Hepatocyte (in vitro differentiated cells): ENCODE results near the gene RIMKLB.

Source experiments
- EZH2 ChIP-seq: fragments of 200-600 bp; sonication (generic); IDR thresholded peaks from 2 replicates; pipeline ENCODE4 v1.6.1; 2016; ENCODE audit warnings: antibody characterized with exemption, mild to moderate bottlenecking, borderline replicate concordance
- TF ChIP-seq, protein P1 (sequence below): fragments of 200-600 bp; sonication (generic); IDR thresholded peaks from 2 replicates; pipeline ENCODE4 v1.5.1; 2016; ENCODE audit warnings: antibody characterized with exemption, mild to moderate bottlenecking; ENCODE audit not compliant: poor library complexity

DNA sequence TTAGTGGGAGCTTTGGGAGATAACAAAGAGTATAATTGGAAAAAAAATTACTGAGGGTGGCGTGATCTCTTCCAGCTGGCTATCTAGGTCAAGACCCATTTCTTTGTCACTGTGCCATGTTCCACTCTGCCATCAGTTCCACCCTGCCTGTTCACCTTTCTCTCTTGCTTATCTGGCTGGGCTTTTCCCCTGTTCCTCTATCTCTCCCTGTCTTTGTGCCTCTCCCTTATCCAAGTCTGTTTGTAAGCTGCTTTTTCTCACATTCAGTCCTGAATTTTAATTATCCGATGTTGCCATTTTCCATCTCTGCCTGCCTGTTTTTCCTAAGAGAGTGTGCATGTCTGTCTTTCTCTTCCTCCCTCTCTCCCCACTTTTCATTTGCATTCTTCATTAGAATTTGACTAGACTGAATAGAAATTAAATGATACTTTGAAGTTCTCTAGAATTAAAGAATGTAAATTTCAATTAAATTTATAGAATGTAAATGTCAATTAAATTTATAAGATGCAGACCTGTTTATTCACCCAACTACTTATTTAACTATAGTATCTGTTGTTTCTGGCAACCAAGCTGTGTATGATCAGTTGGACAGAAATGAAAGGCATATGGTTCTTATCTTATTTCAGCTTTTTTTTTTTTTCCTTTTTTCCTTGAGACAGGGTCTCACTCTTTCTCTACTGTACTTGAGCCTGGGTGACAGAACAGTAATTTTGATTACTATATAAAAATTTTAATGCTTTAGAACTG, 83.8 kb downstream of the RIMKLB start:
- TF ChIP-seq, protein P1, sequence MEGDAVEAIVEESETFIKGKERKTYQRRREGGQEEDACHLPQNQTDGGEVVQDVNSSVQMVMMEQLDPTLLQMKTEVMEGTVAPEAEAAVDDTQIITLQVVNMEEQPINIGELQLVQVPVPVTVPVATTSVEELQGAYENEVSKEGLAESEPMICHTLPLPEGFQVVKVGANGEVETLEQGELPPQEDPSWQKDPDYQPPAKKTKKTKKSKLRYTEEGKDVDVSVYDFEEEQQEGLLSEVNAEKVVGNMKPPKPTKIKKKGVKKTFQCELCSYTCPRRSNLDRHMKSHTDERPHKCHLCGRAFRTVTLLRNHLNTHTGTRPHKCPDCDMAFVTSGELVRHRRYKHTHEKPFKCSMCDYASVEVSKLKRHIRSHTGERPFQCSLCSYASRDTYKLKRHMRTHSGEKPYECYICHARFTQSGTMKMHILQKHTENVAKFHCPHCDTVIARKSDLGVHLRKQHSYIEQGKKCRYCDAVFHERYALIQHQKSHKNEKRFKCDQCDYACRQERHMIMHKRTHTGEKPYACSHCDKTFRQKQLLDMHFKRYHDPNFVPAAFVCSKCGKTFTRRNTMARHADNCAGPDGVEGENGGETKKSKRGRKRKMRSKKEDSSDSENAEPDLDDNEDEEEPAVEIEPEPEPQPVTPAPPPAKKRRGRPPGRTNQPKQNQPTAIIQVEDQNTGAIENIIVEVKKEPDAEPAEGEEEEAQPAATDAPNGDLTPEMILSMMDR: no peak
- TF ChIP-seq EZH2: no peak
